Measurements from ENCODE around the gene AGAP1.
A peak's percentile ranks its signal among the peaks of the same experiment; 100 is the strongest.

The AGAP1 gene

GRCh38 chr2:236163471-236164200 is 669.8 kb downstream of the AGAP1 start:
- no peak for TF ChIP-seq CTCF (conservative IDR thresholded peaks at IDR 0.05; ENCODE audit: low read depth, low read length)
- DNase-seq (ENCODE audit: low read depth): no peak
- H3K4me3 ChIP-seq (ENCODE audit: low read depth, low read length): peak overlapping the region; percentile 52

GRCh38 chr2:236164201-236164924 is 670.5 kb downstream of the AGAP1 start:
- no peak for DNase-seq (ENCODE audit: low read depth)
- no peak for TF ChIP-seq CTCF (conservative IDR thresholded peaks at IDR 0.05; ENCODE audit: low read depth, low read length)
- H3K4me3 ChIP-seq (ENCODE audit: low read depth, low read length): peak overlapping the region; percentile 52

GRCh38 chr2:236164925-236165841 is 671.3 kb downstream of the AGAP1 start:
- no peak for DNase-seq (ENCODE audit: low read depth)
- peak overlapping the region; percentile 52 for H3K4me3 ChIP-seq (ENCODE audit: low read depth, low read length)

GRCh38 chr2:236165842-236166795 is 672.3 kb downstream of the AGAP1 start:
- DNase-seq (ENCODE audit: low read depth): no peak
- peak overlapping the region; percentile 49 for H3K4me3 ChIP-seq (ENCODE audit: low read depth, low read length)
- TF ChIP-seq CTCF (conservative IDR thresholded peaks at IDR 0.05; ENCODE audit: low read depth, low read length): no peak

More at GRCh38 chr2:236164925-236165841, 671.3 kb downstream of the AGAP1 start:
- TF ChIP-seq CTCF (conservative IDR thresholded peaks at IDR 0.05; ENCODE audit: low read depth, low read length): no peak

GRCh38 chr2:236166796-236167296 is 673.0 kb downstream of the AGAP1 start:
- TF ChIP-seq CTCF (conservative IDR thresholded peaks at IDR 0.05; ENCODE audit: low read depth, low read length): no peak
- peak overlapping the region; percentile 49 for H3K4me3 ChIP-seq (ENCODE audit: low read depth, low read length)
- DNase-seq (ENCODE audit: low read depth): no peak
